GM19324 (cell line): ENCODE measurements around the gene MRLN.
"Not testable (repeated sequence)": the region's sequence is repeated elsewhere in the genome, so short reads cannot be mapped to it uniquely, and the experiment has no call there.

Experiments used
- ATAC-seq: cut with Tn5 transposase; IDR thresholded peaks from one replicate; pipeline ENCODE4 v1.9.1; 2021; ENCODE audit warnings: mild to moderate bottlenecking, moderate library complexity; ENCODE audit not compliant: unreplicated experiment, low FRiP score

Gene MRLN

GRCh38 chr10:59753267-59753666 lies at the start of gene MRLN:
Gene MRLN (minus strand): TSS chr10:59753455.
- ATAC-seq, result no peak

GRCh38 chr10:59801171-59801570 lies 47.9 kb upstream of the MRLN start:
- ATAC-seq, result no peak

- ATAC-seq, result no peak
Observed at GRCh38 chr10:59799421-59799820, 46.2 kb upstream of the MRLN start.

GRCh38 chr10:59793919-59794318 lies 40.7 kb upstream of the MRLN start:
- ATAC-seq, result no peak

- no peak for ATAC-seq
Observed at GRCh38 chr10:59792812-59793211, 39.6 kb upstream of the MRLN start.

- no peak for ATAC-seq
Observed at GRCh38 chr10:59791601-59792000, 38.3 kb upstream of the MRLN start.

- ATAC-seq, result not testable (repeated sequence)
Observed at GRCh38 chr10:59790080-59790479, 36.8 kb upstream of the MRLN start.

- ATAC-seq, result not testable (repeated sequence)
Observed at GRCh38 chr10:59788914-59789313, 35.7 kb upstream of the MRLN start.

- ATAC-seq, result not testable (repeated sequence)
Observed at GRCh38 chr10:59787032-59787431, 33.8 kb upstream of the MRLN start.

- not testable (repeated sequence) for ATAC-seq
Observed at GRCh38 chr10:59785476-59785875, 32.2 kb upstream of the MRLN start.

GRCh38 chr10:59781511-59781910 lies 28.3 kb upstream of the MRLN start:
- ATAC-seq, result no peak

- no peak for ATAC-seq
Observed at GRCh38 chr10:59779756-59780533, 26.7 kb upstream of the MRLN start.

- ATAC-seq, result no peak
Observed at GRCh38 chr10:59774451-59774850, 21.2 kb upstream of the MRLN start.

- no peak for ATAC-seq
Observed at GRCh38 chr10:59773088-59773487, 19.8 kb upstream of the MRLN start.

GRCh38 chr10:59771162-59771807 lies 18.0 kb upstream of the MRLN start:
- no peak for ATAC-seq

GRCh38 chr10:59770689-59771088 lies 17.4 kb upstream of the MRLN start:
- ATAC-seq, result no peak

GRCh38 chr10:59762505-59762904 lies 9.2 kb upstream of the MRLN start:
- no peak for ATAC-seq

- no peak for ATAC-seq
Observed at GRCh38 chr10:59757966-59758365, 4.7 kb upstream of the MRLN start.

- ATAC-seq, result no peak
Observed at GRCh38 chr10:59754951-59755350, 1.7 kb upstream of the MRLN start.

- no peak for ATAC-seq
Observed at GRCh38 chr10:59752278-59752940, 846 bp downstream of the MRLN start.

- no peak for ATAC-seq
Observed at GRCh38 chr10:59750155-59750945, 2.9 kb downstream of the MRLN start.
